Suprapubic skin (tissue), 4 donors: ENCODE measurements around the gene ADM5. TPM values are rescaled to one million over a fixed set of nuclear protein-coding genes. Genes with fewer than 3 reads are reported as not detected.

Experiments
- DNase-seq, 2 donors: peaks; one replicate each; pipeline ENCODE4 v3.0.0-alpha.2; 2019; ENCODE audit warnings: low spot score in 2 of 2
- H3K27ac ChIP-seq: fragments of 200-600 bp; sonication (generic); one replicate; pipeline ENCODE4 v1.5.1; 2019
- H3K27me3 ChIP-seq: fragments of 200-600 bp; sonication (generic); one replicate; pipeline ENCODE4 v1.5.1; 2019
- H3K36me3 ChIP-seq: fragments of 200-600 bp; sonication (generic); one replicate; pipeline ENCODE4 v1.5.1; 2019
- H3K4me1 ChIP-seq: fragments of 200-600 bp; sonication (generic); one replicate; pipeline ENCODE4 v1.5.1; 2019
- H3K4me3 ChIP-seq: fragments of 200-600 bp; sonication (generic); one replicate; pipeline ENCODE4 v1.5.1; 2019; ENCODE audit warnings: mild to moderate bottlenecking
- H3K9me3 ChIP-seq: fragments of 200-600 bp; sonication (generic); one replicate; pipeline ENCODE4 v1.5.1; 2019
- EP300 ChIP-seq: sonication (generic); formaldehyde crosslinking; IDR thresholded peaks from one replicate; pipeline ENCODE4 v1.6.1; 2017; ENCODE audit warnings: antibody characterized with exemption
- POLR2A ChIP-seq, 2 donors: fragments of 450-650 bp; IDR thresholded peaks; one replicate each; pipeline ENCODE4 v1.6.1; 2017; ENCODE audit warnings: antibody characterized with exemption in 2 of 2, mild to moderate bottlenecking in 2 of 2, moderate library complexity in 2 of 2
- POLR2AphosphoS5 ChIP-seq, 3 donors: sonication (generic); formaldehyde crosslinking; IDR thresholded peaks; one replicate each; pipeline ENCODE4 v1.6.1; 2017; ENCODE audit warnings: antibody characterized with exemption in 3 of 3
- WGBS: methylation state at CpG from one replicate; pipeline ENCODE4 v1.1.5; 2018; 5-methylcytosine and 5-hydroxymethylcytosine counted together
- total RNA-seq, 4 donors: library from RNA; depleted of rRNA; stranded (reverse); fragments of >200 nt; gene quantifications; one replicate each; pipeline ENCODE4 v1.1.0, GENCODE V29; 2016
- TF ChIP-seq, protein P1 (sequence below), 2 donors: fragments of 200-600 bp in 1 of 2; fragments of 450-650 bp in 1 of 2; sonication (generic) in 1 of 2; IDR thresholded peaks; one replicate each; pipeline ENCODE4 v1.5.1; 2016 to 2019; ENCODE audit warnings: antibody characterized with exemption in 2 of 2, mild to moderate bottlenecking in 1 of 2, moderate library complexity in 1 of 2

ADM5 gene
- total RNA-seq, 4 donors from 2014 or later, result 1.8 to 7.6 (median 4.1) TPM

GRCh38 chr19:49699364-49699763, 10.0 kb downstream of the ADM5 start:
- Histone ChIP-seq H3K4me1 (no peaks in the 10 kb centered on the region), H3K4me3 (no peak overlapping the region), H3K27ac (no peak overlapping the region), H3K27me3 (peaks cover 3% of the 10 kb centered on the region), H3K36me3 (no peaks in the 10 kb centered on the region), H3K9me3 (no peaks in the 10 kb centered on the region)
- TF ChIP-seq, protein P1, sequence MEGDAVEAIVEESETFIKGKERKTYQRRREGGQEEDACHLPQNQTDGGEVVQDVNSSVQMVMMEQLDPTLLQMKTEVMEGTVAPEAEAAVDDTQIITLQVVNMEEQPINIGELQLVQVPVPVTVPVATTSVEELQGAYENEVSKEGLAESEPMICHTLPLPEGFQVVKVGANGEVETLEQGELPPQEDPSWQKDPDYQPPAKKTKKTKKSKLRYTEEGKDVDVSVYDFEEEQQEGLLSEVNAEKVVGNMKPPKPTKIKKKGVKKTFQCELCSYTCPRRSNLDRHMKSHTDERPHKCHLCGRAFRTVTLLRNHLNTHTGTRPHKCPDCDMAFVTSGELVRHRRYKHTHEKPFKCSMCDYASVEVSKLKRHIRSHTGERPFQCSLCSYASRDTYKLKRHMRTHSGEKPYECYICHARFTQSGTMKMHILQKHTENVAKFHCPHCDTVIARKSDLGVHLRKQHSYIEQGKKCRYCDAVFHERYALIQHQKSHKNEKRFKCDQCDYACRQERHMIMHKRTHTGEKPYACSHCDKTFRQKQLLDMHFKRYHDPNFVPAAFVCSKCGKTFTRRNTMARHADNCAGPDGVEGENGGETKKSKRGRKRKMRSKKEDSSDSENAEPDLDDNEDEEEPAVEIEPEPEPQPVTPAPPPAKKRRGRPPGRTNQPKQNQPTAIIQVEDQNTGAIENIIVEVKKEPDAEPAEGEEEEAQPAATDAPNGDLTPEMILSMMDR (IDR thresholded peaks at IDR 0.05), result no peak
- no peak for TF ChIP-seq POLR2A (IDR thresholded peaks at IDR 0.05)
- TF ChIP-seq EP300, result no peak
- no peak for TF ChIP-seq POLR2AphosphoS5 (IDR thresholded peaks at IDR 0.05)
- WGBS, result 97% methylated on average over 5 of the region's 5 CpGs
- DNase-seq, result no peak

DNA sequence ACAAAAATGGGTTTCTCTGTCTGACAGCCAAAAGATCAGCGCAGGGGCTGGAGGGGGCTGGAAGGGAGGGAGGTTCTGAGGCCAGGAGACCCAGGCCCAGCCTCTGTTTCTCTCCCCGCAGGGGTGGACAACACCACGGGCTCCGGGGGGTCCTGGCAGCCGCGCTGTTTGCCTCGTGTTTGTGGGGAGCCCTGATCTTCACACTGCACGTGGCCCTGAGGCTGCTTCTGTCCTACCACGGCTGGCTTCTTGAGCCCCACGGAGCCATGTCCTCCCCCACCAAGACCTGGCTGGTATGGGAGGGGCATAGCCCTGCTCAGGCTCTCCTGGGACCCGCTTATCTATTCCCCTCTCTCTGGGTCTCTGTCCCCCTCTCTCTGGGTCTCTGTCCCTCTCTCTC, 11.2 kb downstream of the ADM5 start:
- WGBS, result 56% methylated on average over 3 of the region's 11 CpGs

DNA sequence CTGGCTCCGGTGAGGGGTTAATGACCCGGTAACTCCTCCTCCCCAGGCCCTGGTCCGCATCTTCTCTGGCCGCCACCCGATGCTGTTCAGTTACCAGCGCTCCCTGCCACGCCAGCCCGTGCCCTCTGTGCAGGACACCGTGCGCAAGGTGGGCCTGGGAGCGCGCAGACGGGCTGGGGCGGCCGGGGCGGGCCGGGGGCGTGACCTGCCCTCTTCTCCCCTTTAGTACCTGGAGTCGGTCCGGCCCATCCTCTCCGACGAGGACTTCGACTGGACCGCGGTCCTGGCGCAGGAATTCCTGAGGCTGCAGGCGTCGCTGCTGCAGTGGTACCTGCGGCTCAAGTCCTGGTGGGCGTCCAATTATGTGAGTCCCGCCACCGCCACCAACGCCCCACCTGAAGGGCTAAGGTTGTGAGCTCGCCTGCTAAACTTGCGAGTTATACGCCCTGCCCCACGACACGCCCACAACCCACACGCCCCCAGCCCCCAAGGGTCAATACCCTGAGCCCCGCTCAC, 11.9 kb downstream of the ADM5 start:
- no peak for TF ChIP-seq EP300
- TF ChIP-seq, protein P1 (IDR thresholded peaks at IDR 0.05), result no peak
- no peak for TF ChIP-seq POLR2AphosphoS5 (IDR thresholded peaks at IDR 0.05)
- TF ChIP-seq POLR2A (IDR thresholded peaks at IDR 0.05), result no peak
- no peaks in the 10 kb centered on the region for H3K36me3 ChIP-seq
- no peaks in the 10 kb centered on the region for H3K9me3 ChIP-seq
- no peak overlapping the region for H3K27ac ChIP-seq
- DNase-seq, result no peak
- H3K4me1 ChIP-seq, result no peaks in the 10 kb centered on the region
- H3K27me3 ChIP-seq, result peaks cover 3% of the 10 kb centered on the region
- H3K4me3 ChIP-seq, result no peak overlapping the region
- 36% methylated on average over 37 of the region's 40 CpGs for WGBS

More for the DNA sequence above, 11.2 kb downstream of the ADM5 start:
- H3K36me3 ChIP-seq, result no peaks in the 10 kb centered on the region
- H3K4me3 ChIP-seq, result no peak overlapping the region
- no peaks in the 10 kb centered on the region for H3K9me3 ChIP-seq
- no peak overlapping the region for H3K27ac ChIP-seq
- H3K27me3 ChIP-seq, result peaks cover 3% of the 10 kb centered on the region
- DNase-seq, result no peak
- H3K4me1 ChIP-seq, result no peaks in the 10 kb centered on the region
- TF ChIP-seq, protein P1 (IDR thresholded peaks at IDR 0.05), result no peak
- TF ChIP-seq EP300 (no peak), POLR2A (IDR thresholded peaks at IDR 0.05) (no peak), POLR2AphosphoS5 (IDR thresholded peaks at IDR 0.05) (no peak)

DNA sequence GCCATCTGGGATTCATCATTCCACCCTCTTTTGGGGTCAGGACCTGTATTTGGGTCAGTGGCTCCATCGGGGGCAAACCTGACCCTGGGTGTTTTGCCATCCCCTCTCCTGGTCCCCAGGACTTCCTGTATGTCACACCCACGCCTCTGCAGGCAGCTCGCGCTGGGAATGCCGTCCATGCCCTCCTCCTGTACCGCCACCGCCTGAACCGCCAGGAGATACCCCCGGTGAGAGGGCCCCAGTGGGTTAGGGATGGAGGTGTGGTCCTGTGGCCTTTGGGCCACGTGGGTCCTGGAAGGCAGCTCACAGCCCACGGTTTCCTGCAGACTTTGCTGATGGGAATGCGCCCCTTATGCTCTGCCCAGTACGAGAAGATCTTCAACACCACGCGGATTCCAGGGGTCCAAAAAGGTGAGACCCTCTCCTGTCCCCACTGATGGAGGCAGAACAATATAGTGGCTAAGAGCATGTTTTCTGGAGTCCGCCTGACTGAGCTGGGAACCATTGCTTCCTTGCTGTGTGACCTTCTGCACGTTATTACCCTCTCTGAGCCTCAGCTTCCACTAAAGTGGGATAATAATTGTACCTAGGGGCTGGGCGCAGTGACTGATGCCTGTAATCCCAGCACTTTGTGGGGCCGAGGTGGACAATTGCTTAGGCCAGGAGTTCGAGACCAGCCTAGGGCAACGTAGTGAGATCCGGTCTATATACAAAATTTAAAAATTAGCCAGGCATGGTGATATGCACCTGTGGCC, 15.7 kb downstream of the ADM5 start:
- Histone ChIP-seq H3K4me3 (no peak overlapping the region), H3K27me3 (peaks cover 3% of the 10 kb centered on the region), H3K27ac (no peak overlapping the region), H3K9me3 (no peaks in the 10 kb centered on the region), H3K36me3 (no peaks in the 10 kb centered on the region), H3K4me1 (no peaks in the 10 kb centered on the region)
- WGBS, result 96% methylated on average over 15 of the region's 22 CpGs
- TF ChIP-seq, protein P1 (IDR thresholded peaks at IDR 0.05), result no peak
- TF ChIP-seq EP300, result no peak
- TF ChIP-seq POLR2AphosphoS5 (IDR thresholded peaks at IDR 0.05), result no peak
- TF ChIP-seq POLR2A (IDR thresholded peaks at IDR 0.05), result no peak
- no peak for DNase-seq

DNA sequence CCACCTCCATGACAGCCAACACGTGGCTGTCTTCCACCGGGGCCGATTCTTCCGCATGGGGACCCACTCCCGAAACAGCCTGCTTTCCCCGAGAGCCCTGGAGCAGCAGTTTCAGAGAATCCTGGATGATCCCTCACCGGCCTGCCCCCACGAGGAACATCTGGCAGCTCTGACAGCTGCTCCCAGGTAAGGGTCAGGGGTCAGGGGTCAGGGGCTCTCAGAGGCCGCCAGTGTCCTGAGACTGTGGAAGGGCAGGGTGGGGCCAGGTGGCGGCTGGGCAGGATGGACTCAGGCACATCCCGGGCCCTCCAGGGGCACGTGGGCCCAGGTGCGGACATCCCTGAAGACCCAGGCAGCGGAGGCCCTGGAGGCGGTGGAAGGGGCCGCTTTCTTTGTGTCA, 16.5 kb downstream of the ADM5 start:
- Histone ChIP-seq H3K27ac (no peak overlapping the region), H3K36me3 (no peaks in the 10 kb centered on the region), H3K4me1 (no peaks in the 10 kb centered on the region), H3K9me3 (no peaks in the 10 kb centered on the region), H3K27me3 (peaks cover 3% of the 10 kb centered on the region), H3K4me3 (no peak overlapping the region)
- 90% methylated on average over 9 of the region's 16 CpGs for WGBS
- no peak for DNase-seq
- TF ChIP-seq, protein P1 (IDR thresholded peaks at IDR 0.05), result no peak
- no peak for TF ChIP-seq POLR2AphosphoS5 (IDR thresholded peaks at IDR 0.05)
- no peak for TF ChIP-seq EP300
- TF ChIP-seq POLR2A (IDR thresholded peaks at IDR 0.05), result no peak
